K562 treated with DMSO at 1 percent for 12 hours (cell line): Measurements from ENCODE around the gene FGF2. TPM values are rescaled to one million over a fixed set of nuclear protein-coding genes. Genes with fewer than 3 reads are reported as not detected.

Experiments used
- total RNA-seq: library from RNA; unstranded; fragments of 300-600 nt; gene quantifications from 2 replicates; pipeline ENCODE4 v1.2.3, GENCODE V29; 2022; ENCODE audit not compliant: insufficient read depth

FGF2 gene
- total RNA-seq: 4.8 and 6.1 TPM in 2 replicates

DNA sequence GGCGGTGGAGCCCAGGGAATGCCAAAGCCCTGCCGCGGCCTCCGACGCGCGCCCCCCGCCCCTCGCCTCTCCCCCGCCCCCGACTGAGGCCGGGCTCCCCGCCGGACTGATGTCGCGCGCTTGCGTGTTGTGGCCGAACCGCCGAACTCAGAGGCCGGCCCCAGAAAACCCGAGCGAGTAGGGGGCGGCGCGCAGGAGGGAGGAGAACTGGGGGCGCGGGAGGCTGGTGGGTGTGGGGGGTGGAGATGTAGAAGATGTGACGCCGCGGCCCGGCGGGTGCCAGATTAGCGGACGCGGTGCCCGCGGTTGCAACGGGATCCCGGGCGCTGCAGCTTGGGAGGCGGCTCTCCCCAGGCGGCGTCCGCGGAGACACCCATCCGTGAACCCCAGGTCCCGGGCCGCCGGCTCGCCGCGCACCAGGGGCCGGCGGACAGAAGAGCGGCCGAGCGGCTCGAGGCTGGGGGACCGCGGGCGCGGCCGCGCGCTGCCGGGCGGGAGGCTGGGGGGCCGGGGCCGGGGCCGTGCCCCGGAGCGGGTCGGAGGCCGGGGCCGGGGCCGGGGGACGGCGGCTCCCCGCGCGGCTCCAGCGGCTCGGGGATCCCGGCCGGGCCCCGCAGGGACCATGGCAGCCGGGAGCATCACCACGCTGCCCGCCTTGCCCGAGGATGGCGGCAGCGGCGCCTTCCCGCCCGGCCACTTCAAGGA is at the start of gene FGF2:
Gene FGF2, plus strand, starts transcription at position 279 of the 705 bp plus-strand sequence. Its CDS starts 344 bp downstream, at position 623.

DNA sequence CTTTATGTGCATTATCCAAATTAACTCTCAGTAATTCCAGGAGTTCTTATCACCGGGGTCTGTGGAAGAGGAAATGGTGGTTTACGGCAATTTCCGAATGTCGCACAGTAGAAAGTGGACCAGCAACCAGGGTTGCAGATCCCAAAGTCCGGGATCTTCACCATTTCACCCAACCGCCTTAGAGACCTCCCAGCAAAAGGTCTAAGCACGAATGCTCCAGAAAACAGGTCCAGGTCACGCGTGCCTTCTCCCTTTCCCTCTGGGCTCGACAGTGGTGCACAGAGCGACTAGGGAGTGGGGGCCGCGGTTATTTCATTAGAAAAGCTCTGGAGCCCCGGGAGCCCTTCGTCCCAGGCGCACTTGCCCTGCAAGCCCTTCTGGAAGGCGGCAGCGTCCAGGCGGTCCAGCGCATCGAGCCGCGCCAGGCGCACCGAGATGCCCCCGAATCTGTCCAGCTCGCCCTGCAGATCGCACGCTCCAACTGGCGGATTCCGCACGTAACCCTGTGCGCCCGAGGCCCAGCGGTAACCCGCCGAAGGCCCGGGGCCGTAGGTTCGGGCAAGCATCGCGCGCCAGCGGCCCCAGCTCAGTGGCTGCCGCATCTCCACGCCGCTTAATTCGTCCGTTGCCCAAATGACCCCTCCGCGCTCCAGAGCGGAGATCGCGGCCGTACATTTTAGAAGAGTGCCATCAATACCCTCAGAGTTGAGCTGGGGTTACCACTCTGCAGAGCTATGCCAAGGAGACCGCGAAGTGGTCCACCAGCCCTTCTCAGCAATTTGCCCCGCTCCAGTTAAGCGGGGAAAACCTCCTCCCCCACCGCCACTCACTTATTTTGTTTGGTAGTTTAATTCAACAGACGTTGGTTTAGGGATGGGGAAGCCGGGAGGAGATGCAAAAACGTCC is 95.6 kb downstream of the FGF2 start, which contains the start of gene NUDT6:
Gene NUDT6, minus strand, starts transcription at position 627 of the 906 bp plus-strand sequence. Its CDS starts 25 bp downstream, at position 602.

Other genes with a start within 250 kb of the FGF2 start
- not detected in 2 replicates for gene IL21, start 205.8 kb upstream of the FGF2 start, total RNA-seq
- gene BBS12, start 94.1 kb upstream of the FGF2 start, total RNA-seq: 2.3 and 7.2 TPM in 2 replicates
- gene NUDT6, start 95.8 kb downstream of the FGF2 start, total RNA-seq: 6.4 and 19.6 TPM in 2 replicates